A549 treated with GW870086 at 1 μM for 4 hours (cell line): ENCODE data around the gene SNW1. TPM values are rescaled to one million over a fixed set of nuclear protein-coding genes. Genes with fewer than 3 reads are reported as not detected.

Experiments
- total RNA-seq: library from RNA; stranded (reverse); fragments of 200-300 nt; extraction: Qiagen RNA extraction; gene quantifications from 5 replicates; pipeline ENCODE4 v1.2.3, GENCODE V29; 2022; ENCODE audit warnings: low read depth

Gene SNW1
- total RNA-seq: 67.8 to 94.8 TPM (median 80.6 TPM) in 5 replicates

DNA sequence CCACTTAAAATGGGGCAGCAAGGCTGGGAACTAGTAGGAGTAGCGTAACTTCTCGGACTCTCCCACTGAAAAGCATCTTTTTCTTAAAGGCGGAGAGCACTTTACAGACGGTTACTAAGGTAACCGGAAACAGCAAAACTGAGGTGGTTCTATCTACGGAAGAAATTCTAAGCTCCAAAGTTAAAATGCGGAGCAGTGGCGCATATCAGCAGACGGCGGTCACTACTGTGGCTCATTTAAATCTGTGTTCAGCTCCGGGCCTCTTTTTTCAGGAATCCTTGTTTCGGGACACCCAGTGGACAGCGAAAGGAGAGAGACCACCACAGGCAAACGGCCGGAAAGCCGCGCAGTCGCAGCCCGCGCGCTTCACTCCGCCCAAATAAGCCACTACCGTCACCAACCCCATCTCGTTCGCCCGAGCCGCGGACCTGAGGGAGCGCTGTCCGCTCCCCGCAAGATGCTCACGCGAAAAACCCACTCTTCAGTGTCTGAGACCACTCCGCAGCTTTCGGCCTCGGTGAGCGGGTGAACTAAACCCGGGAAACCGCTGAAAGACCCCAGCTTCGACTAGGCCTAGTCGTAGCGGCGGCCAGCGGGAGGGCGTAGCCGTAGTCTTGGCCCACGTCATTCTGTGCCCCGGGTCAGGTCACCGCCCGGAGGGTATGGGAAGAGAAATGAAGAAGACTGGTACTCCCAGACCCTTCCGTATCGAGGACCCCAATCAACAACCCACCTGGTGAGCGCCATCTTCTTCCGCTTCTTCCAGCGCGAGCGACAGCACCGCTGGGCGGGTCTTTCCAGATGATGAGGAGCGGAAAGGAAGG lies at the start of gene SNW1:
TSS of gene SNW1 (minus strand) at position 776 of the 824 bp plus-strand sequence. CDS start at position 747, 29 bp downstream.

DNA sequence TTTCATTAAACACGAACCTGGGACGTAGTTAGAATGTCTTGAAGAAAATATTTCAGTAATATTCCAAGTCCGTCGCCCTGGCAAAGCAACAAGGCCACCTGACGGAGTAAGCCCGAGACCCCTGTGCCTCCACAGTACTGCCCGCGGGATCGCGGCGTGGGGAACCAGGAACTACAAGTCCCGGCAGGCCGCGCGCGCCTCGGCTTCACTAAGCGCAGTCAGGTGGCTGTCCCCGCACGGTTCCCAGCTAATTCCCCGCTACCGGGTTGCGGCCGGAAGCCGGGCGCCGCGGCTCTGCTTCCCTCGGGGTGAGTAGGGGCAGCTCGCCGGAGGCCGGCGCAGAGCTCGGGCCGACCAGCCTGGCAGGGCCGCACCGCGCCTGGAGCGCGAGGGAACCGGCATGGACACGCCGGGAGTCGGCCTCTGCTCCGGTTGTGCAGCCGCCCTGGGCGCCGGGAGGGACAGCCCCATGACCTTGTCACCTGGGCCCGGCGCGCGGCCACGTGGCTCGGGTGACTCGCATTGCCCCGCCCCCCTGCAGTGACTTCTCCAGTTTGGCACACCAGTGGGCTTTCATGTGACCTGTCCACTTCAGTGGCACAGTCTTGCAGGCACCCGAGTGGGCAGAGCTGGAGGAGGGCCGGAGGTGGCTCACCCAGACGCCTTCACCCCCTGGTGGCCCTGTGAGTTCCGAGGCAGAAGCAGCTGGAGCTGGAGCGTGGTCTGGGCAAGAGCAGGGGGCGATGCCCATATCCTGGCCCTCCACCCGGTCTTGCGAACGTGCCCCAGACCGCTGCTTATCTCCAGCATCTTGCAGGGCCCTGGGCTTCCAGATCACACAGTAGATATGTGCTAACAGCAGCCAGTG lies 39.1 kb upstream of the SNW1 start, which contains the start of gene ADCK1:
TSS of gene ADCK1 (plus strand) at position 247 of the 868 bp plus-strand sequence. CDS start 18,870 bp downstream, outside the sequence.

DNA sequence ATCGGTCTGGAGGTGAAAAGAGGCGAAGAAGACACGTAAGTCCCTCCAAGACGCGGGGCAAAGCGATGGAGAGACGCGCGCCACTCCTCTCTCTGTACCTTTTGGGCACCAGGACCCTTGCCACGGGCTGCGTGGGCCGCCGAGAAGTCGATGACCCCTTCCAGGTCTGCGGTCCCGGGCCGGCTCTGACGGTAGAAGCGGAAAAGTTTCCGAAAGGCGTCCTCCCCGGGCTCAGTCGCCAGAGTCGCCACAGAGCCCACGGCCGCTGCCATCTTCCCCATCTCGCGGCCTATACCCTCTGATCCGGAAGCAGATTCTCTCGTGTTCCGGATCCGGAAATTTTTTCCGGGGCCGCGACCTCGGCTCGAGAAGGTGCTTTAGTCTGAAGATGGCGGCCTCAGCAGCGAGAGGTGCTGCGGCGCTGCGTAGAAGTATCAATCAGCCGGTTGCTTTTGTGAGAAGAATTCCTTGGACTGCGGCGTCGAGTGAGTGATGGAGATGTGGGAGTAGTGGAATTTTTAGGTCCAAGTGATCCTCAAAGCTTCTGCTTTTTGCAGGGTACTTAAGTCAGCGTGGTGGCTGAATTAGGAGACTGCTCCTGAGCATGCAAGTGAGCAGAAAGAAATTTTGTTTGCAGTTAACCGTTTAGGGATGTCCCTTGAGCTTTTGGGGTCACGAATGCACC lies 53.1 kb downstream of the SNW1 start, which contains the start of the genes ALKBH1 and SLIRP:
TSS of gene ALKBH1 (minus strand) at position 300 of the 685 bp plus-strand sequence. CDS start at position 281, 19 bp downstream.
TSS of gene SLIRP (plus strand) at position 380 of the 685 bp plus-strand sequence. CDS start at position 389, 9 bp downstream.

Other genes starting within 250 kb of the SNW1 start
- 29.4 to 35.3 TPM (median 32.6 TPM) in 5 replicates for gene SPTLC2, start 144.5 kb downstream of the SNW1 start, total RNA-seq
- gene ALKBH1, start 53.1 kb downstream of the SNW1 start, total RNA-seq: 15.7 to 19.3 TPM (median 16.4 TPM) in 5 replicates
- gene SLIRP, start 53.1 kb downstream of the SNW1 start, total RNA-seq: 380 to 458 TPM (median 435 TPM) in 5 replicates
- 5.0 to 6.4 TPM (median 6.1 TPM) in 5 replicates for gene ADCK1, start 39.0 kb upstream of the SNW1 start, total RNA-seq